HL-60/S4 (cell line): ENCODE results near the gene CBFA2T3.
"Not testable (repeated sequence)": the region's sequence is repeated elsewhere in the genome, so short reads cannot be mapped to it uniquely, and the experiment has no call there.

Source experiments
- in situ Hi-C: fragments of 300-500 bp; cut with MboI; formaldehyde crosslinking; loops from 2 replicates; pipeline ENCODE4 v1.14.3; 2022; ENCODE audit warnings: low sequenced_read_pairs

CBFA2T3 gene

GRCh38 chr16:88977018-88977811 is at the start of gene CBFA2T3:
Gene CBFA2T3, minus strand, starts transcription at chr16:88977207. Its CDS starts 400 bp downstream, at chr16:88976807.
- in situ Hi-C loops, result no loop called here

GRCh38 chr16:89026121-89026612 is 49.2 kb upstream of the CBFA2T3 start:
- in situ Hi-C loops, result no loop called here

GRCh38 chr16:89025636-89026035 is 48.6 kb upstream of the CBFA2T3 start:
- in situ Hi-C loops, result no loop called here

GRCh38 chr16:89024546-89025060 is 47.6 kb upstream of the CBFA2T3 start:
- in situ Hi-C loops, result no loop called here

GRCh38 chr16:89023621-89024511 is 46.9 kb upstream of the CBFA2T3 start:
- in situ Hi-C loops, result no loop called here

- in situ Hi-C loops, result no loop called here
Observed at GRCh38 chr16:89023151-89023551, 46.1 kb upstream of the CBFA2T3 start.

- in situ Hi-C loops, result no loop called here
Observed at GRCh38 chr16:89022051-89022836, 45.2 kb upstream of the CBFA2T3 start.

GRCh38 chr16:89020925-89021595 is 44.1 kb upstream of the CBFA2T3 start:
- in situ Hi-C loops, result no loop called here

- in situ Hi-C loops, result no loop called here
Observed at GRCh38 chr16:89020068-89020924, 43.3 kb upstream of the CBFA2T3 start.

- in situ Hi-C loops, result no loop called here
Observed at GRCh38 chr16:89019511-89019910, 42.5 kb upstream of the CBFA2T3 start.

GRCh38 chr16:89018282-89019158 is 41.5 kb upstream of the CBFA2T3 start:
- in situ Hi-C loops, result no loop called here

GRCh38 chr16:89017543-89018281 is 40.7 kb upstream of the CBFA2T3 start:
- in situ Hi-C loops, result no loop called here

- in situ Hi-C loops, result not testable (repeated sequence)
Observed at GRCh38 chr16:89016561-89016960, 39.6 kb upstream of the CBFA2T3 start.

GRCh38 chr16:89015271-89015859 is 38.4 kb upstream of the CBFA2T3 start:
- in situ Hi-C loops, result no loop called here

- in situ Hi-C loops, result no loop called here
Observed at GRCh38 chr16:89014403-89015230, 37.6 kb upstream of the CBFA2T3 start.

GRCh38 chr16:89013692-89014402 is 36.8 kb upstream of the CBFA2T3 start:
- in situ Hi-C loops, result no loop called here
